Gastrocnemius medialis (tissue), 4 donors: ENCODE measurements around the gene HDAC10. TPM values are rescaled to one million over a fixed set of nuclear protein-coding genes. Genes with fewer than 3 reads are reported as not detected.

ENCODE experiments used
- ATAC-seq, 2 donors: fragments of 150-250 bp; one replicate each; pipeline ENCODE4 v1.9.1; 2016
- DNase-seq, 2 donors: peaks; one replicate each; pipeline ENCODE4 v3.0.0-alpha.2; 2019
- H3K27ac ChIP-seq, 4 donors: fragments of 200-600 bp; sonication (generic); 1 replicate in 1 of 4; 2 replicates in 3 of 4; pipeline ENCODE4 v1.5.1; 2016 to 2018; ENCODE audit warnings: mild to moderate bottlenecking in 2 of 4, moderate library complexity in 1 of 4
- H3K27me3 ChIP-seq, 3 donors: fragments of 200-600 bp; sonication (generic) in 2 of 3; 1 replicate in 1 of 3; 2 replicates in 2 of 3; pipeline versions ENCODE4 v1.5.1 to v1.6.0; 2016 to 2019; ENCODE audit warnings: mild to moderate bottlenecking in 1 of 3, moderate library complexity in 1 of 3
- H3K36me3 ChIP-seq, 2 donors: fragments of 200-600 bp; sonication (generic) in 1 of 2; one replicate each; pipeline ENCODE4 v1.5.1; 2017 to 2018
- H3K4me1 ChIP-seq, 2 donors: fragments of 200-600 bp; sonication (generic) in 1 of 2; one replicate each; pipeline ENCODE4 v1.5.1; 2016 to 2017; ENCODE audit warnings: mild to moderate bottlenecking in 2 of 2
- H3K4me3 ChIP-seq, 4 donors: fragments of 200-600 bp; sonication (generic) in 3 of 4; 1 replicate in 1 of 4; 2 replicates in 3 of 4; pipeline ENCODE4 v1.5.1; 2016 to 2019; ENCODE audit warnings: mild to moderate bottlenecking in 2 of 4
- H3K9me3 ChIP-seq, 3 donors: fragments of 200-600 bp; sonication (generic) in 2 of 3; 1 replicate in 1 of 3; 2 replicates in 2 of 3; pipeline ENCODE4 v1.5.1; 2016 to 2019
- CTCF ChIP-seq, 5 experiments: fragments of 450-650 bp in 3 of 5; fragments of 200-600 bp in 2 of 5; sonication (generic) in 2 of 5; IDR thresholded peaks in 4 of 5; conservative IDR thresholded peaks in 1 of 5; 1 replicate in 4 of 5; 2 replicates in 1 of 5; pipeline ENCODE4 v1.5.1; 2016 to 2019; ENCODE audit warnings: antibody characterized with exemption in 5 of 5, mild to moderate bottlenecking in 3 of 5, moderate library complexity in 3 of 5
- POLR2A ChIP-seq, 2 donors: fragments of 450-650 bp; IDR thresholded peaks; one replicate each; pipeline ENCODE4 v1.6.1; 2017; ENCODE audit warnings: antibody characterized with exemption in 2 of 2, mild to moderate bottlenecking in 2 of 2, moderate library complexity in 2 of 2
- in situ Hi-C, 4 donors: fragments of 200-750 bp; cut with MboI; loops; one replicate each; pipeline versions ENCODE4 v1.15.0 to v1.8.0; 2017; ENCODE audit warnings: low sequenced_read_pairs in 4 of 4
- intact Hi-C: fragments of 100-400 bp; cut with DNase I; formaldehyde crosslinking; loops from one replicate; pipeline ENCODE4 v1.15.1; 2023; ENCODE audit warnings: low total_unique reads
- total RNA-seq, 4 donors: library from RNA; depleted of rRNA; stranded (reverse); fragments of >200 nt; gene quantifications; one replicate each; pipeline versions ENCODE4 v1.1.0 to v1.2.3, GENCODE V29; 2016

The HDAC10 gene
- total RNA-seq, 4 donors from 2014 or later = 4.1 to 24.9 (median 8.6) TPM

- peak; percentile 16 to 23 for ATAC-seq
- Histone ChIP-seq H3K27ac (peak within 1 kb of the TSS; percentile 96 to 99 (median 98)), H3K36me3 (no peaks in the 10 kb centered on the region), H3K9me3 (no peaks in the 10 kb centered on the region), H3K4me1 (peaks cover 32 to 56% of the 10 kb centered on the region in 2 donors), H3K27me3 (no peaks in the 10 kb centered on the region), H3K4me3 (peak within 1 kb of the TSS; percentile 67 to 85 (median 72))
- TF ChIP-seq CTCF (IDR thresholded peaks at IDR 0.05 in 4 of 5, conservative IDR thresholded peaks at IDR 0.05 in 1 of 5) = no peak
- TF ChIP-seq POLR2A (IDR thresholded peaks at IDR 0.05) = peak; percentile 86 to 96
- intact Hi-C loops = no loop called here
- in situ Hi-C loops = no loop called here
- peak; percentile 55 to 84 for DNase-seq
Measured at GRCh38 chr22:50261615-50262459, 10.8 kb upstream of the HDAC10 start, which contains the start of gene MAPK12. Gene MAPK12, minus strand, starts transcription at chr22:50261683. Its CDS starts 174 bp downstream, at chr22:50261509.

- DNase-seq = peak in 1 of 2 donors; percentile 46
Measured at GRCh38 chr22:50260801-50261614, 9.9 kb upstream of the HDAC10 start.

GRCh38 chr22:50260434-50260800 lies 9.4 kb upstream of the HDAC10 start:
- Histone ChIP-seq H3K27me3 (no peaks in the 10 kb centered on the region), H3K4me3 (peak overlapping the region; percentile 67 to 85 (median 72)), H3K27ac (peak overlapping the region; percentile 93 to 99 (median 98)), H3K4me1 (peaks cover 41 to 63% of the 10 kb centered on the region in 2 donors), H3K36me3 (peaks cover 0 to 4% of the 10 kb centered on the region in 2 donors), H3K9me3 (no peaks in the 10 kb centered on the region)
- in situ Hi-C loops = no loop called here
- intact Hi-C loops = no loop called here
- no peak for TF ChIP-seq POLR2A (IDR thresholded peaks at IDR 0.05)
- TF ChIP-seq CTCF (IDR thresholded peaks at IDR 0.05 in 4 of 5, conservative IDR thresholded peaks at IDR 0.05 in 1 of 5) = no peak
- DNase-seq (peak in 1 of 2 donors; percentile 46), ATAC-seq (no peak)

More at GRCh38 chr22:50260801-50261614, 9.9 kb upstream of the HDAC10 start:
- Histone ChIP-seq H3K27ac (peak overlapping the region; percentile 93 to 99 (median 98)), H3K4me3 (peak overlapping the region; percentile 67 to 85 (median 72)), H3K4me1 (peaks cover 40 to 62% of the 10 kb centered on the region in 2 donors), H3K9me3 (no peaks in the 10 kb centered on the region), H3K36me3 (peaks cover 0 to under 1% of the 10 kb centered on the region in 2 donors), H3K27me3 (no peaks in the 10 kb centered on the region)
- TF ChIP-seq CTCF (IDR thresholded peaks at IDR 0.05 in 4 of 5, conservative IDR thresholded peaks at IDR 0.05 in 1 of 5) = no peak
- no peak for TF ChIP-seq POLR2A (IDR thresholded peaks at IDR 0.05)
- ATAC-seq = peak in 1 of 2 donors; percentile 2
- intact Hi-C loops (no loop called here), in situ Hi-C loops (no loop called here)

GRCh38 chr22:50259302-50259701 lies 8.2 kb upstream of the HDAC10 start:
- Histone ChIP-seq H3K36me3 (peaks cover 0 to 8% of the 10 kb centered on the region in 2 donors), H3K27me3 (no peaks in the 10 kb centered on the region), H3K4me3 (peak overlapping the region; percentile 27 to 77 (median 50)), H3K9me3 (no peaks in the 10 kb centered on the region), H3K4me1 (peaks cover 41 to 63% of the 10 kb centered on the region in 2 donors), H3K27ac (peak overlapping the region; percentile 93 to 99 (median 98))
- in situ Hi-C loops = loop anchor here in 2 of 4 donors (10.0 kb wide), 2 partner anchors 65 to 75 kb away; partner anchors contain the start of gene DENND6B (in 1 of the 2)
- intact Hi-C loops = loop anchor here (2.0 kb wide), 1 partner anchor 297 kb away; no protein-coding TSS in a partner anchor
- DNase-seq = peak; percentile 64 to 85
- ATAC-seq = peak; percentile 20 to 21
- TF ChIP-seq POLR2A (IDR thresholded peaks at IDR 0.05) (peak in 1 of 2 donors; percentile 36), CTCF (IDR thresholded peaks at IDR 0.05 in 4 of 5, conservative IDR thresholded peaks at IDR 0.05 in 1 of 5) (no peak)
